ENCODE results near the gene JAGN1. TPM values are rescaled to one million over a fixed set of nuclear protein-coding genes. Genes with fewer than 3 reads are reported as not detected.
"Not testable (repeated sequence)": the region's sequence is repeated elsewhere in the genome, so short reads cannot be mapped to it uniquely, and the experiment has no call there.

JAGN1 gene
- total RNA-seq, 1 donor: 41.5 TPM

GRCh38 chr3:9866639-9867038 lies 23.8 kb upstream of the JAGN1 start:
- DNase-seq (ENCODE audit: low read depth in 2 of 3, low spot score in 2 of 3): no peak

GRCh38 chr3:9867106-9867505 lies 23.3 kb upstream of the JAGN1 start:
- no peak for DNase-seq (ENCODE audit: low read depth in 2 of 3, low spot score in 2 of 3)

GRCh38 chr3:9869955-9870354 lies 20.5 kb upstream of the JAGN1 start:
- DNase-seq (ENCODE audit: low read depth in 2 of 3, low spot score in 2 of 3): no peak

DNA sequence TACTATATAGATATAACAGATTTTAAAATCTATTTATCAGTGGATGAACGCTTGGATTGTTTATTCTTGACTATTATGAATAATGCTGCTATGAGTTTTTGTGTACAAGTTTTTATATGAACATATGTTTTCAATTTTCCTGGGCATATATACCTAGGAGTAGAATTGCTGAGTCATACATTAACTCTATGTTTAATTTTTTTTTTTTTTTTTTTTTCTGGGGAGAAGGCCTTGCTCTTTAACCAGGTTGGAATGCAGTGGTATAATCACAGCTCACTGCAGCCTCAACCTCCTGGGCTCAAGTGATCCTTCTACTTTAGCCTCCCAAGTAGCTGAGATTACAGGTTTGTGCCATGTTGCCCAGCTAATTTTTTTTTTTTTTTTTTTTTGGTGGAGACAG lies 19.4 kb upstream of the JAGN1 start:
- DNase-seq (ENCODE audit: low read depth in 2 of 3, low spot score in 2 of 3): no peak

- not testable (repeated sequence) for DNase-seq (ENCODE audit: low read depth in 2 of 3, low spot score in 2 of 3)
These were observed 18.3 kb upstream of the JAGN1 start for GRCh38 chr3:9872067-9872466.

GRCh38 chr3:9875448-9875847 lies 15.0 kb upstream of the JAGN1 start:
- no peak for DNase-seq (ENCODE audit: low read depth in 2 of 3, low spot score in 2 of 3)

GRCh38 chr3:9876255-9876654 lies 14.2 kb upstream of the JAGN1 start:
- not testable (repeated sequence) for DNase-seq (ENCODE audit: low read depth in 2 of 3, low spot score in 2 of 3)

DNA sequence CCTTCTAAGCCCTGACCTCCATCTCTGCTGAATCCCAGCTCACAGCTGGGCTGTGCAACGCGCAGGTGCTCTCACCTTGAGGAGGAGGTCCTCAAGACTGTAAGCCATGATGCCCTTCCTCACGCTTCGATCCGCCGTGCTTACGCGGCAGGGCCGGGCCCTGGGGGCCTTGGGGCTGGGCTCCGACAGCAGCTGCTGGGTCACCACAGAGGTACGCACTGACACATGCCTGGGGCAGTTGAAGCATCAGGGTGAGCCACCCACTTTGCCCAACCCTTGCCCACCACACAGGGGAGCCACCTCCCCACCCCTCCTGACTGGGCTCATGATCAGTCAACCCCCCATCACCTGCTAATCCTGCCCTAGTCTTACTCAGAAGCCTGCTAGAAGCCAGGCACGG lies 13.4 kb upstream of the JAGN1 start:
- DNase-seq (ENCODE audit: low read depth in 2 of 3, low spot score in 2 of 3): peak in 2 of 3 donors; percentile 19 to 36

GRCh38 chr3:9878700-9879099 lies 11.7 kb upstream of the JAGN1 start:
- no peak for DNase-seq (ENCODE audit: low read depth in 2 of 3, low spot score in 2 of 3)

GRCh38 chr3:9879830-9880549 lies 10.4 kb upstream of the JAGN1 start, which contains the start of gene CIDEC:
Gene CIDEC, minus strand, starts transcription at chr3:9880253. Its CDS starts 1,767 bp downstream, at chr3:9878486.
- DNase-seq (ENCODE audit: low read depth in 2 of 3, low spot score in 2 of 3): no peak

DNA sequence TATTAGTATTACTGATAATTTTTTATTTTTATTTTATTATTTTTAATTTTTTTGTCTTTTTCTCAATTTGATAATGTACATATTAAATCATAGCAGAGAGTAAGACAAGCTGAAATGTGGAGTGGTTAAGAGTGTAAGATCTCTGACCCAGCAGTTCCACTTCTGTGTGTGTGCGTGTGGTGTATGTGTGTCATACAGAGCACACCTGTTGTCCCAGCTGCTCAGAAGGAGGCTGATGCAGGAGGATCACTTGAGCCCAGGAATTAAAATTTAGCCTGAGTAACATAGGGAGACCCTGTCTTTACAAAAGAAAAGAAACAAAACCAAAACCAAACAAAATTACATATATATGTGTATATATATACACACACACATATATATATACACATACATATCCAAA lies 9.0 kb upstream of the JAGN1 start:
- DNase-seq (ENCODE audit: low read depth in 2 of 3, low spot score in 2 of 3): no peak

DNA sequence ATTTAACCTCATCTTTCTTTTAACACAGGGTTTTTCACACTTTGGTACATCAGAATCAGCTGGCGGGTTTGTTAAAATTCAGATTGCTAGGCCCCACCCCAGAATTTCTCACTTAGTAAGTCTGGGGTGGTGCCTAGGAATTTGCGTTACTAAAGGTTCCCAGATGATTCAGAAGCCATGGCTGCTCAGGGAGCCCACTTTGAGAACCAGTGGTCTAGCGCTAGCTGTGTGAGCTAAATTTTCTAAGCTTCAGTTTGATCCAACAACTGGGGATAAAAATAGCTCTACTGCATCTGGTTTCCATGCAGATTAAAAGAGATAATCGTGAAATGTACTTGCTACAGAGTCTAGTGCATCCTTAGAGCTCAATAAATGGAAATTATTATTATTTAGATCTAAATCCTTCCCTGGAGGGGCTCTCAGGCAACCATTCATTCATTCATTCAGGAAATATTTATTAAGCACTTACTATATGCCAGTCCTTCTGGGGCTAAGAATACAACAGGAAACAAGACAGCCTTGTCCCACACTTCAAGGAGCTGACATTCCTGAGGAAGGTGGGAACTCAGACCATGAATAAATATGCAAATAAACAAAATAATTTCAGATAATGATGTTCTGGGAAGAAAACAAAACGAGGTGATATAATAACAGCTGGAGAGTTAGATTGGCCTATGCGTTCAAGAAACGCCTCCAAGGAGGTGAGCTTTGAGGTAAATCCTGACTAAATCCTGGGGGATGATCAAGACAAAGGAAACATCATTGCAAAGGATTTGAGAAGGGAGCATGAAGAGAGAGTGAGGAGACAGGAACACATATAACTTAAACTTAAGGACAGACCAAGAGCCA lies 6.5 kb upstream of the JAGN1 start:
- DNase-seq (ENCODE audit: low read depth in 2 of 3, low spot score in 2 of 3): no peak

DNA sequence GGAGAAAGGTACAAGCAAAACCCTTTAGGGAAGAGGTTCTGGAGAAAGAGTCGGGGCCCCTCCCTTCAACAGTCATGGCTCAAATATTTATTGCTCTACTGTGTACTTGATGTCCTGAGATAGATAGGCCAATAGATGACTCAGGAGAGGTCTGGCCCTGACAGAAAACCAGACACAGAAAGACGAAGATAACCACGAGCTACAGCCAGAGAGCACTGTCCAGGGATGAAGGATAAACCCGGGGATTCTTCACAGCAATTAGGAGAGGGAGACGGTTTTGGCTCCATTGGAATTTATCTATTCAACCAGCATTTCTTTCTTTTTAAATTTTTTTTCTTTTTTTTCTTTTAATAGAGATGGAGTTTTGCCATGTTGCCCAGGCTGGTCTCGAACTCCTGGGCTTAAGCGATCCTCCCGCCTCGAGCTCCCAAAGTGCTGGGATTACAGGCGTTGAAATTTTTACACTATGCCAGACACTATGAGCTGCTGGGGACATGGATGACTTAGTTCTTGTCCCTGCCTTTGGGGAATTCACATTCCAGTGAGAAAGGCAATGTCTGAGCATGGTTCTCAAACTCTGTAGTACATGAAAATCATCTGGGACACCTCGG lies 5.8 kb upstream of the JAGN1 start:
- DNase-seq (ENCODE audit: low read depth in 2 of 3, low spot score in 2 of 3): no peak

GRCh38 chr3:9886328-9886727 lies 4.1 kb upstream of the JAGN1 start:
- DNase-seq (ENCODE audit: low read depth in 2 of 3, low spot score in 2 of 3): no peak

DNA sequence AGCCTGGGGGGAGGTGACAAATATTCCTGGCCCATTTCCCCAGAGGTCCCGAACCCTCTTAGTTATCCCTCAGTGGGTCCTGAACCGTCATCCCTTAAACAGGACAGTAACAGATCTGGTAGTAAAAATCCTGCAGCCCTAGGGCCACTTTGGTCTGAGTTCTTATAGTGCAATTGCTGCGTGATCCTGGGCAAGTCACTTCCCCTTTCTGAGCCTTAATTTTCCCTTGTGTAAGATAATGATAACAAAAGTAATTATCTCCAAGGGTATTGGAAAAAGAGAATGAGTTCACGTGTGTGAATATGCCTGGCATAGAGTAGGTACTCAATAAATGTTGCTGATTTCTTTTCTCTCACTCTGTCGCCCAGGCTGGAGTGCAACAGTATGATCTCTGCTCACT lies 2.9 kb upstream of the JAGN1 start:
- no peak for DNase-seq (ENCODE audit: low read depth in 2 of 3, low spot score in 2 of 3)

GRCh38 chr3:9888540-9888939 lies 1.9 kb upstream of the JAGN1 start:
- DNase-seq (ENCODE audit: low read depth in 2 of 3, low spot score in 2 of 3): no peak

- DNase-seq (ENCODE audit: low read depth in 2 of 3, low spot score in 2 of 3): no peak
These were observed 1.0 kb upstream of the JAGN1 start for GRCh38 chr3:9889405-9889804.

DNA sequence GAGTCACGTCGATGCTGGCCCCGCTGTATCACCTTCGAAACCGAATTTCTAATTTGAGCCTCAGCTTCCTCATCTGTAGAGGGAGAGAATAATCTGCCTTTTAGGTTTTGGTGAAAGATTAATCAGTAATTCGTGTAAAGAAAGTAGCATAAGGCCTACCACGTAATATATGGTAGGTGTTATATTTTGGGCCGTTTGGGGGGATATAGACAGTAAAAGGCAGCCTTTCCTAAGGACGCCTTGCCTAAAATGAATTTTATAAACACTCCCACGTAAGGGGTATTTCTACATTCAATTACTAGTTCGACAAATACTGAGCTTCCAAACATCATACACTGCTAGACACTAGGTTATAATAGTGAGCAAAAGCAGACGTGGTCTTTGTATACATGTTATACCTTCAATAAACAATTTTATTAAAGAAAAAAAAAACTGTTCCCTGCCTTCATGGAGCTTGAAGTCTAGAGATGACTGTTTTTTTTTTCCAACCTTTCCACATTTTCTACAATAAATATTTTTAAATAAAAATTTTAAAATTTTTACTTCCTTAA lies 737 bp downstream of the JAGN1 start:
- no peak for DNase-seq (ENCODE audit: low read depth in 2 of 3, low spot score in 2 of 3)

DNA sequence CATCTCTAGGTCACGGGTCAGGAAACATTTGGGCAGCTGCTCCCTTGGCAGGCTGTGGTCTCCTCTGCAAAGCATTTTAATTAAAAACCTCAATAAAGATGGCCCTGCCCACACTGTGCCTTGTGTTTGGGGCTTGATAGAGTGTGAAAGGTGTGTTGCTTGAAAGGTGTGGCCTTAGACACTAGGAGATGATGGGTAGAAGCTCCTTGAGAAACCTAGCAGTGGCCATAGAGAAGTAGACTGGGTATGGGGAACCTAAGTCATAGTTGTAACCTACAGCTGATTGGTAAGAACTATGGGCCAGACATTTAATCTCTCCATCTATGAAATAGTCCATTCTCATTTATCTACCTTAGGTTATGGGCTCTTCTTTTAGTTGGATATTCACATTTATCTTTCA lies 3.3 kb downstream of the JAGN1 start:
- no peak for DNase-seq (ENCODE audit: low read depth in 2 of 3, low spot score in 2 of 3)

GRCh38 chr3:9895715-9896114 lies 5.3 kb downstream of the JAGN1 start:
- not testable (repeated sequence) for DNase-seq (ENCODE audit: low read depth in 2 of 3, low spot score in 2 of 3)

- not testable (repeated sequence) for DNase-seq (ENCODE audit: low read depth in 2 of 3, low spot score in 2 of 3)
These were observed 6.5 kb downstream of the JAGN1 start for GRCh38 chr3:9896755-9897407.

Measured in hematopoietic multipotent progenitor cell (in vitro differentiated cells).